BE2C (cell line): ENCODE data around the gene PARD3B.
"Not testable (repeated sequence)": the region's sequence is repeated elsewhere in the genome, so short reads cannot be mapped to it uniquely, and the experiment has no call there.

Experiments
- DNase-seq: peaks from one replicate; pipeline ENCODE4 v3.0.0-alpha.2; 2020
- H3K27me3 ChIP-seq: fragments of 250-450 bp; sonication (Bioruptor Pico); 2 replicates; pipeline ENCODE4 v1.5.1; 2020; ENCODE audit warnings: mild to moderate bottlenecking
- H3K36me3 ChIP-seq: fragments of 250-450 bp; sonication (Bioruptor Pico); 2 replicates; pipeline ENCODE4 v1.5.1; 2020; ENCODE audit warnings: mild to moderate bottlenecking
- H3K4me1 ChIP-seq: fragments of 250-450 bp; sonication (Bioruptor Pico); 2 replicates; pipeline ENCODE4 v1.5.1; 2020
- H3K4me3 ChIP-seq: 2 replicates; pipeline ENCODE4 v1.5.1; 2011; ENCODE audit warnings: low read depth, low read length
- H3K9me3 ChIP-seq: fragments of 250-450 bp; sonication (Bioruptor Pico); 2 replicates; pipeline ENCODE4 v1.5.1; 2020
- TF ChIP-seq, protein P1 (sequence below): IDR thresholded peaks from 2 replicates; pipeline ENCODE4 v1.5.1; 2012; ENCODE audit warnings: mild to moderate bottlenecking, low read depth, low read length

Gene PARD3B

DNA sequence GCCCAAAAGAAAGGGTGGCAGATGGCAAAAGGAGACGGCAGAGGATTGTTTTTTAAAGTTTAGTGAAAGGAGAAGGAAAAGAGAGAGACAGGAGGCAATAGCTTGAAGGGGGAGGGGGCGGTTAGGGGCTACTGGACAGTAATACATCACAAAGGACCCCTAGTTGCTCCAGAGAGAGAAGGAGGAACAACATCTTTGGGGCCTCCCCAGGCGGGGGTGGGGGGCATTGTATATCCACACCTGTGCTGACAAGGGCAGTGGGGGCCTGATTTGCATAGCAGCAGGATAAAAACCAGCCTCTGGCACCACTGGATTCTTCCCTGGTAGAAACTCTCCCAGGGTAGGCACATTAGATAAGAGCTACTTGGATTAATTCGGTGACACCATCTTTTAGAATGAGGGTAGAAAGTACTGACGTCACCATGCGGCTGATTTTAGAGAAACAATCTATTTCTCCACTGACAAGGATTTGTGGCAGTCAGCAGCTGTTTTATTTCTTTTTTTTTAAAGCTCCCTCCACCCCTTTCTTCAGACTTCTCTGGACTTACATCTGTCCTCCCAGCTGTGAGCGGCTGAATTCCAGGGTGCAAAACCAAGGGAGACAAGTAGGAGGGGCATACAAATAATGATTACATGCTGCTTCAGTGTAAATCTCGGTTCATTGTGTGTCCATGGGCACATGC is 937.3 kb downstream of the PARD3B start:
- no peak for DNase-seq
- TF ChIP-seq, protein P1, sequence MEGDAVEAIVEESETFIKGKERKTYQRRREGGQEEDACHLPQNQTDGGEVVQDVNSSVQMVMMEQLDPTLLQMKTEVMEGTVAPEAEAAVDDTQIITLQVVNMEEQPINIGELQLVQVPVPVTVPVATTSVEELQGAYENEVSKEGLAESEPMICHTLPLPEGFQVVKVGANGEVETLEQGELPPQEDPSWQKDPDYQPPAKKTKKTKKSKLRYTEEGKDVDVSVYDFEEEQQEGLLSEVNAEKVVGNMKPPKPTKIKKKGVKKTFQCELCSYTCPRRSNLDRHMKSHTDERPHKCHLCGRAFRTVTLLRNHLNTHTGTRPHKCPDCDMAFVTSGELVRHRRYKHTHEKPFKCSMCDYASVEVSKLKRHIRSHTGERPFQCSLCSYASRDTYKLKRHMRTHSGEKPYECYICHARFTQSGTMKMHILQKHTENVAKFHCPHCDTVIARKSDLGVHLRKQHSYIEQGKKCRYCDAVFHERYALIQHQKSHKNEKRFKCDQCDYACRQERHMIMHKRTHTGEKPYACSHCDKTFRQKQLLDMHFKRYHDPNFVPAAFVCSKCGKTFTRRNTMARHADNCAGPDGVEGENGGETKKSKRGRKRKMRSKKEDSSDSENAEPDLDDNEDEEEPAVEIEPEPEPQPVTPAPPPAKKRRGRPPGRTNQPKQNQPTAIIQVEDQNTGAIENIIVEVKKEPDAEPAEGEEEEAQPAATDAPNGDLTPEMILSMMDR, result no peak
- Histone ChIP-seq H3K4me1 (peaks cover 27% of the 10 kb centered on the region), H3K4me3 (no peak overlapping the region), H3K27me3 (no peaks in the 10 kb centered on the region), H3K9me3 (no peaks in the 10 kb centered on the region), H3K36me3 (no peaks in the 10 kb centered on the region)

DNA sequence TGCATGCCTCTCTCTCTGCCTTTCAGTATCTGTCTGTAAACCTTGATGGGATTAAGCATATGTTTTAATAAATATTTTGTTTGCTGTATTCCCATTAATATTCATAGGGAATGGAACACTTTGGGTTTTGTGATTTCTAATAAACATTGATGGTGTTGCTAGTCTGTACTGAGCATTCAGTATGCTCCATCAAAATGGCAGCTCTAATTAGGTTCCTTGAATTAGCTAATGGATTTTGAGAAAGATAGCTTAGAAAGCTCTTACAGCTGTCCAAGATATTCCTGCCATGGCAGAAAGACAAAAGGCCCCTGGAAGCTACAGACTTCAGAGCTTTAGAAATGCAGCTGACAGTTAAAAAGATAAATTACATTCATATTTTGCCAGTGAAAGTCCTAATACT is 937.8 kb downstream of the PARD3B start:
- no peaks in the 10 kb centered on the region for H3K36me3 ChIP-seq
- H3K4me3 ChIP-seq, result no peak overlapping the region
- no peaks in the 10 kb centered on the region for H3K9me3 ChIP-seq
- TF ChIP-seq, protein P1, result no peak
- H3K27me3 ChIP-seq, result no peaks in the 10 kb centered on the region
- peaks cover 27% of the 10 kb centered on the region for H3K4me1 ChIP-seq
- DNase-seq, result peak; percentile 20

DNA sequence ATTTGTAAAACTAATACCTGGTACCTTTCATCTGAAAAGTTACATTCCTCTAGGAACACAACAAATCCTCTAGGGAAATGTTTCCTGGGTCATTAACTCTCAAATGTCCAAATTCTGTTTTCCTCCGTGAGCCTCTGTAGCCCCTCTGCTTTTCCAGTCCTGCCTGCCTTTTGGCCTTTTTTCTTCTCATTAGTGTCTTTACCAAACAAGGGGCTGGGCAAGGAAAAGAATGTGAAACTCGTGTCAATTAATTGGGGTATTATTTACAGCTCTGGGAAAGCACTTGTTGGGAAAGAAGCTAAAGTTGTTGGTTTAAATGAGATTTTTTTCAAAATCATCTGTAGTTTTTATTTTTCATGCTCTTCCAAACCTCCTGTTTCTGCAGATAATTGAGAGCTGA is 938.9 kb downstream of the PARD3B start:
- Histone ChIP-seq H3K27me3 (no peaks in the 10 kb centered on the region), H3K9me3 (no peaks in the 10 kb centered on the region), H3K36me3 (no peaks in the 10 kb centered on the region), H3K4me3 (no peak overlapping the region), H3K4me1 (peaks cover 27% of the 10 kb centered on the region)
- no peak for DNase-seq
- TF ChIP-seq, protein P1, result no peak

DNA sequence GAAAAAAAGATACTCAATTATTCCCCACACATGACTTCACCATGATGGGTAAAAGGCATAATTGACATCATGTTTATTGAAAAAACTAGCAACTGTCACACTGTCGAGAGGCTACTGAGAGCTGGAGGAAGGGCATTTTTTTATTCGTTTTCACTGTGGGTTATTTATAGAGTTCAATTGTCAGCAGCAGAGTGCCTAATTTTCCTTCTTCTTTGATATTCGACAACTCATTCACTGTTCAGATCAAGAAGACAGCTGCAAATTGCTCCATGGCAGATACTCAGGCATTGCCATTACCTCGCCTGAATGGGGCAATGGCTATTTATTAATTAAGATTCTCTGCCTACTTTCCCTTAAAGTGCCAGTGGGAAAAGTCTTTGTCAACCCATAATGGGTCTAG is 939.5 kb downstream of the PARD3B start:
- no peak for DNase-seq
- Histone ChIP-seq H3K4me1 (peaks cover 27% of the 10 kb centered on the region), H3K4me3 (no peak overlapping the region), H3K9me3 (no peaks in the 10 kb centered on the region), H3K36me3 (no peaks in the 10 kb centered on the region), H3K27me3 (no peaks in the 10 kb centered on the region)
- TF ChIP-seq, protein P1, result no peak

DNA sequence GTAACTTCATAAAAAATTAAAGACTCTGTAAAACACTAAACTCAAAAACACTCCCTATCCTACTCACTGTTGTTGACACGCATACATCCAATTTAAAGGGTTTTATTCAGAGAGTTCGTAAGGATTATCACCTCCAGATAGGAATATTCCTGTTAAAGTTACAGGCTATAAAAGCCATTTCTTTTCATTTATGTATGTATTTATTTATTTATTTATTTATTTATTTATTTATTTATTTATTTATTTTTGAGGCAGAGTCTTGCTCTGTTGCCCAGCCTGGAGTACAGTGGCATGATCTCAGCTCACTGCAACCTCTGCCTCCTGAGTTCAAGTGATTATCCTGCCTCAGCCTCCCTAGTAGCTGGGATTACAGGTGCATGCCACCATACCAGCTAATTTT is 948.3 kb downstream of the PARD3B start:
- H3K4me1 ChIP-seq, H3K9me3 ChIP-seq, H3K4me3 ChIP-seq, H3K36me3 ChIP-seq, H3K27me3 ChIP-seq, DNase-seq: not testable (repeated sequence)

DNA sequence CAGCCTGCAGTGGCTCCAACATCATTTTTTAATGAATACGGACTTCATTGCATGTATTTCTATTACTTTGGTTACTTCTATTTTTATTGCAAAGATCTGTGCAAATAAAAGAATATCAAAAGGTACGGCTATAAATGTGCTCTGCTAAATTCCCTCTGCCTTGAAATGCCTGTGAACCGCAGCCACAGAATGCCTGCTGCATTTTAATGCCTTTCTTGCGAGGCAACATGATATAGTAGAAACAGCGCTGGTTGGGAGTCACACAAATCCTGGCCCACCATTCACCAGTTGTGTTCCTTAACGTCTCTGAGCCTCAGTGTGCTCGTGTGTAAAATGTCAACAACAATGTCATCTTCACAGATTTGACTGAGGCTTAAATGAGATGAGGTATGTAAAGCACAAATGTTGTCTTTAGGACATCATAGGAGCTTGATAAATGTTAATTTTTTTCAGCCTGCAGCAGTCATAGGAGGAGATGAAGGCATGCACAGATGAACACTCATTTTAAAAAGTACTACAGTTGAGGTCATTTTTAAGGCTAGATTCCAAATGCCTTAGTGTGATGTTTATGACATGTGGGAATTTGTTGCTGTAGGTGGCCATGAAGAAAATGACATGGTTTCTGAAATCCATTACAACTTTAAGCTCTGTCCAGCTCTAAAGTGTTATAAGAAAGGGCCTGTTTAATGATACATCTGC is 949.4 kb downstream of the PARD3B start:
- no peaks in the 10 kb centered on the region for H3K36me3 ChIP-seq
- no peaks in the 10 kb centered on the region for H3K4me1 ChIP-seq
- H3K4me3 ChIP-seq, result no peak overlapping the region
- TF ChIP-seq, protein P1, result no peak
- H3K9me3 ChIP-seq, result no peaks in the 10 kb centered on the region
- DNase-seq, result no peak
- no peaks in the 10 kb centered on the region for H3K27me3 ChIP-seq
